SK-N-SH treated with all-trans-retinoic acid at 6 μM for 48 hours (cell line): ENCODE measurements around the gene ZNF791.

Experiments used
- ATAC-seq: fragments of 200-7000 bp; cut with Tn5 transposase; 3 replicates; pipeline ENCODE4 v1.9.1; 2020; ENCODE audit warnings: mild to moderate bottlenecking, moderate library complexity
- ARNTL ChIP-seq: fragments of 450-650 bp; formaldehyde crosslinking; IDR thresholded peaks from 2 replicates; pipeline ENCODE4 v1.5.0; 2020; ENCODE audit warnings: low read depth, mild to moderate bottlenecking, moderate library complexity, borderline replicate concordance
- BACH2 ChIP-seq: fragments of 250-450 bp; sonication (Bioruptor Pico); IDR thresholded peaks from 2 replicates; pipeline ENCODE4 v1.9.0; 2021; ENCODE audit warnings: mild to moderate bottlenecking, borderline replicate concordance
- CREB5 ChIP-seq: fragments of 250-450 bp; sonication (Bioruptor Pico); IDR thresholded peaks from 2 replicates; pipeline ENCODE4 v1.5.1; 2020; ENCODE audit warnings: low read depth, mild to moderate bottlenecking, moderate library complexity
- CSDC2 ChIP-seq: fragments of 250-450 bp; sonication (Bioruptor Pico); IDR thresholded peaks from 2 replicates; pipeline ENCODE4 v1.5.0; 2020; ENCODE audit warnings: mild to moderate bottlenecking, moderate library complexity
- CSRNP3 ChIP-seq: fragments of 250-450 bp; sonication (Bioruptor Pico); IDR thresholded peaks from 2 replicates; pipeline ENCODE4 v1.5.1; 2021; ENCODE audit warnings: mild to moderate bottlenecking, moderate library complexity
- ESRRG ChIP-seq: fragments of 250-450 bp; sonication (Bioruptor Pico); IDR thresholded peaks from 2 replicates; pipeline ENCODE4 v1.6.1; 2021; ENCODE audit warnings: mild to moderate bottlenecking
- GLIS3 ChIP-seq: fragments of 250-450 bp; sonication (Bioruptor Pico); IDR thresholded peaks from 2 replicates; pipeline ENCODE4 v1.5.0; 2020; ENCODE audit warnings: mild to moderate bottlenecking, moderate library complexity
- ISL1 ChIP-seq: fragments of 250-450 bp; sonication (Bioruptor Pico); IDR thresholded peaks from 2 replicates; pipeline ENCODE4 v2.1.2; 2022; ENCODE audit warnings: mild to moderate bottlenecking, moderate library complexity
- PATZ1 ChIP-seq: fragments of 250-450 bp; sonication (Bioruptor Pico); IDR thresholded peaks from 2 replicates; pipeline ENCODE4 v1.8.0; 2020; ENCODE audit warnings: mild to moderate bottlenecking, moderate library complexity, borderline replicate concordance
- POU6F1 ChIP-seq: fragments of 250-450 bp; sonication (Bioruptor Pico); IDR thresholded peaks from 2 replicates; pipeline ENCODE4 v1.8.0; 2021; ENCODE audit warnings: low read depth, mild to moderate bottlenecking, moderate library complexity, borderline replicate concordance
- PPARA ChIP-seq: fragments of 250-450 bp; sonication (Bioruptor Pico); IDR thresholded peaks from 2 replicates; pipeline ENCODE4 v1.5.0; 2020; ENCODE audit warnings: mild to moderate bottlenecking, borderline replicate concordance
- RARB ChIP-seq: fragments of 250-450 bp; sonication (Bioruptor Pico); IDR thresholded peaks from 2 replicates; pipeline ENCODE4 v1.8.0; 2021; ENCODE audit warnings: mild to moderate bottlenecking, moderate library complexity
- SNAI2 ChIP-seq: fragments of 250-450 bp; sonication (Bioruptor Pico); IDR thresholded peaks from 2 replicates; pipeline ENCODE4 v1.5.0; 2020; ENCODE audit warnings: mild to moderate bottlenecking, moderate library complexity
- TCF4 ChIP-seq: fragments of 250-450 bp; sonication (Bioruptor Pico); IDR thresholded peaks from 2 replicates; pipeline ENCODE4 v1.8.0; 2021; ENCODE audit warnings: mild to moderate bottlenecking, moderate library complexity, borderline replicate concordance
- TOX ChIP-seq: fragments of 250-450 bp; sonication (Bioruptor Pico); IDR thresholded peaks from 2 replicates; pipeline ENCODE4 v1.8.0; 2021; ENCODE audit warnings: mild to moderate bottlenecking, moderate library complexity, borderline replicate concordance
- TSHZ2 ChIP-seq: fragments of 250-450 bp; sonication (Bioruptor Pico); IDR thresholded peaks from 2 replicates; pipeline ENCODE4 v1.5.0; 2020; ENCODE audit warnings: mild to moderate bottlenecking, moderate library complexity
- ZC3H10 ChIP-seq: fragments of 250-450 bp; sonication (Bioruptor Pico); IDR thresholded peaks from 2 replicates; pipeline ENCODE4 v1.5.1; 2021; ENCODE audit warnings: mild to moderate bottlenecking, moderate library complexity
- ZFP3 ChIP-seq: fragments of 250-450 bp; sonication (Bioruptor Pico); IDR thresholded peaks from 2 replicates; pipeline ENCODE4 v1.5.0; 2020; ENCODE audit warnings: mild to moderate bottlenecking, moderate library complexity
- ZFP30 ChIP-seq: fragments of 450-650 bp; formaldehyde crosslinking; IDR thresholded peaks from 2 replicates; pipeline ENCODE4 v1.5.0; 2022; ENCODE audit warnings: mild to moderate bottlenecking, moderate library complexity
- ZNF565 ChIP-seq: fragments of 450-650 bp; formaldehyde crosslinking; conservative IDR thresholded peaks from 2 replicates; pipeline ENCODE4 v1.5.0; 2020; ENCODE audit warnings: low read depth, mild to moderate bottlenecking, moderate library complexity
- ZNF70 ChIP-seq: fragments of 450-650 bp; formaldehyde crosslinking; IDR thresholded peaks from 2 replicates; pipeline ENCODE4 v1.5.0; 2020; ENCODE audit warnings: mild to moderate bottlenecking, moderate library complexity
- ZNF8 ChIP-seq: fragments of 450-650 bp; formaldehyde crosslinking; IDR thresholded peaks from 2 replicates; pipeline ENCODE4 v1.5.0; 2020; ENCODE audit warnings: mild to moderate bottlenecking, moderate library complexity

Gene ZNF791

GRCh38 chr19:12603714-12604113 is 7.0 kb upstream of the ZNF791 start:
- TF ChIP-seq CREB5, result no peak
- TF ChIP-seq ZC3H10, result no peak
- no peak for TF ChIP-seq ISL1 (CRISPR knock-in tag)
- TF ChIP-seq ESRRG (CRISPR knock-in tag), result no peak
- TF ChIP-seq ZNF70, result no peak
- TF ChIP-seq ZFP30, result no peak
- no peak for TF ChIP-seq ARNTL (CRISPR knock-in tag)
- no peak for ATAC-seq

- no peak for TF ChIP-seq ZNF565 (CRISPR knock-in tag)
- no peak for TF ChIP-seq PATZ1 (CRISPR knock-in tag)
- no peak for TF ChIP-seq ZNF8
- TF ChIP-seq CSDC2 (CRISPR knock-in tag), result no peak
- no peak for TF ChIP-seq GLIS3
- TF ChIP-seq PPARA (CRISPR knock-in tag), result no peak
- no peak for TF ChIP-seq SNAI2 (CRISPR knock-in tag)
- TF ChIP-seq CREB5, result no peak
- TF ChIP-seq RARB, result no peak
- no peak for TF ChIP-seq ESRRG (CRISPR knock-in tag)
- TF ChIP-seq TOX (CRISPR knock-in tag), result no peak
- no peak for TF ChIP-seq POU6F1 (CRISPR knock-in tag)
- TF ChIP-seq CSRNP3 (CRISPR knock-in tag), result no peak
- ATAC-seq, result no peak
Observed at GRCh38 chr19:12606796-12607195, 3.9 kb upstream of the ZNF791 start.

- no peak for ATAC-seq
- no peak for TF ChIP-seq BACH2 (CRISPR knock-in tag)
- TF ChIP-seq, all 23 proteins: peak for 0
Observed at GRCh38 chr19:12607631-12608030, 3.1 kb upstream of the ZNF791 start.

- TF ChIP-seq TSHZ2 (CRISPR knock-in tag) (no peak), RARB (no peak), CSDC2 (CRISPR knock-in tag) (no peak), ZNF70 (no peak), ZFP3 (CRISPR knock-in tag) (no peak), TOX (CRISPR knock-in tag) (no peak), TCF4 (no peak), PPARA (CRISPR knock-in tag) (no peak), CSRNP3 (CRISPR knock-in tag) (no peak), ISL1 (CRISPR knock-in tag) (no peak), ZC3H10 (no peak)
- ATAC-seq, result peak; percentile 80
Observed at GRCh38 chr19:12611361-12611699, 610 bp downstream of the ZNF791 start.
